Hypothalamus (tissue), 51 donors: ENCODE measurements around the gene SPTLC1.

Source experiments
- DNase-seq, 51 donors: peaks; one replicate each; lab custom pipeline; 2025; lab: John Stamatoyannopoulos, UW

The SPTLC1 gene

GRCh38 chr9:92100237-92100911 is 14.8 kb downstream of the SPTLC1 start:
- no peak for DNase-seq

GRCh38 chr9:92098638-92099037 is 16.6 kb downstream of the SPTLC1 start:
- no peak for DNase-seq

GRCh38 chr9:92097997-92098482 is 17.2 kb downstream of the SPTLC1 start:
- peak in 49 of 51 donors; percentile 2 to 83 (median 53) for DNase-seq

GRCh38 chr9:92095236-92095635 is 20.0 kb downstream of the SPTLC1 start:
- no peak for DNase-seq

GRCh38 chr9:92094655-92095054 is 20.6 kb downstream of the SPTLC1 start:
- peak in 1 of 51 donors; percentile 33 for DNase-seq

GRCh38 chr9:92077888-92078287 is 37.3 kb downstream of the SPTLC1 start:
- no peak for DNase-seq

GRCh38 chr9:92071634-92072033 is 43.6 kb downstream of the SPTLC1 start:
- DNase-seq, result no peak

- no peak for DNase-seq
These were observed 49.0 kb downstream of the SPTLC1 start for GRCh38 chr9:92066168-92066567.

GRCh38 chr9:92064711-92065110 is 50.5 kb downstream of the SPTLC1 start:
- no peak for DNase-seq

GRCh38 chr9:92061184-92061583 is 54.0 kb downstream of the SPTLC1 start:
- DNase-seq, result no peak

- DNase-seq, result no peak
These were observed 55.6 kb downstream of the SPTLC1 start for GRCh38 chr9:92059661-92060060.

- DNase-seq, result no peak
These were observed 56.3 kb downstream of the SPTLC1 start for GRCh38 chr9:92058723-92059444.

- DNase-seq, result no peak
These were observed 57.2 kb downstream of the SPTLC1 start for GRCh38 chr9:92058026-92058425.

GRCh38 chr9:92057226-92057625 is 58.0 kb downstream of the SPTLC1 start:
- no peak for DNase-seq

GRCh38 chr9:92055624-92056023 is 59.6 kb downstream of the SPTLC1 start:
- no peak for DNase-seq

- DNase-seq, result no peak
These were observed 66.1 kb downstream of the SPTLC1 start for GRCh38 chr9:92048924-92049625.

- DNase-seq, result no peak
These were observed 67.7 kb downstream of the SPTLC1 start for GRCh38 chr9:92047500-92047899.

- DNase-seq, result no peak
These were observed 68.5 kb downstream of the SPTLC1 start for GRCh38 chr9:92046676-92047075.

- no peak for DNase-seq
These were observed 70.3 kb downstream of the SPTLC1 start for GRCh38 chr9:92044936-92045335.

- DNase-seq, result no peak
These were observed 72.2 kb downstream of the SPTLC1 start for GRCh38 chr9:92043002-92043401.

- DNase-seq, result no peak
These were observed 73.0 kb downstream of the SPTLC1 start for GRCh38 chr9:92042260-92042659.

- no peak for DNase-seq
These were observed 78.5 kb downstream of the SPTLC1 start for GRCh38 chr9:92036756-92037155.
